Liver (tissue), 3 donors: ENCODE data around the gene GLI3.

Source experiments
- CTCF ChIP-seq: fragments of 150-350 bp; IDR thresholded peaks from 2 replicates; pipeline ENCODE4 v1.5.1; 2017; ENCODE audit warnings: improper control_type of control experiment, low read depth, low read length; ENCODE audit not compliant: missing input control
- GABPA ChIP-seq, 2 donors: IDR thresholded peaks in 1 of 2; conservative IDR thresholded peaks in 1 of 2; 2 replicates each; pipeline ENCODE4 v1.6.1; 2016; ENCODE audit warnings: antibody characterized with exemption in 2 of 2, mild to moderate bottlenecking in 1 of 2, moderate library complexity in 1 of 2
- NR2F2 ChIP-seq: IDR thresholded peaks from 2 replicates; pipeline ENCODE4 v1.6.1; 2016; ENCODE audit warnings: antibody characterized with exemption
- SP1 ChIP-seq: IDR thresholded peaks from 2 replicates; pipeline ENCODE4 v1.6.1; 2018; ENCODE audit warnings: antibody characterized with exemption, mild to moderate bottlenecking
- YY1 ChIP-seq: IDR thresholded peaks from 2 replicates; pipeline ENCODE4 v1.6.1; 2016; ENCODE audit warnings: antibody characterized with exemption, mild to moderate bottlenecking
- TF ChIP-seq, protein P1 (sequence below): IDR thresholded peaks from 2 replicates; pipeline ENCODE4 v1.6.1; 2016; ENCODE audit warnings: antibody characterized with exemption
- donor health status: healthy.
- donor health status: healthy.

- TF ChIP-seq SP1, result no peak
- no peak for TF ChIP-seq CTCF
- TF ChIP-seq, protein P1, sequence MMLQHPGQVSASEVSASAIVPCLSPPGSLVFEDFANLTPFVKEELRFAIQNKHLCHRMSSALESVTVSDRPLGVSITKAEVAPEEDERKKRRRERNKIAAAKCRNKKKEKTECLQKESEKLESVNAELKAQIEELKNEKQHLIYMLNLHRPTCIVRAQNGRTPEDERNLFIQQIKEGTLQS, result no peak
- no peak for TF ChIP-seq YY1
- no peak for TF ChIP-seq NR2F2
- TF ChIP-seq GABPA (IDR thresholded peaks at IDR 0.05 in 1 of 2, conservative IDR thresholded peaks at IDR 0.05 in 1 of 2), result no peak
Observed at GRCh38 chr7:42218248-42218647, 18.8 kb downstream of the GLI3 start.
